Type B pancreatic cell (in vitro differentiated cells): ENCODE measurements around the gene DNAAF8. TPM values are rescaled to one million over a fixed set of nuclear protein-coding genes. Genes with fewer than 3 reads are reported as not detected.

Experiments used
- DNase-seq: peaks from one replicate; pipeline ENCODE4 v3.0.0; 2021; ENCODE audit warnings: mixed read lengths; ENCODE audit not compliant: unreplicated experiment; ENCODE audit errors: extremely low spot score
- H3K27ac Mint-ChIP-seq: 2 replicates; pipeline ENCODE4 v1.8.0; 2021; ENCODE audit warnings: mild to moderate bottlenecking, mixed read lengths
- H3K27me3 Mint-ChIP-seq: 2 replicates; pipeline ENCODE4 v1.8.0; 2021; ENCODE audit warnings: mixed read lengths
- H3K36me3 Mint-ChIP-seq: 2 replicates; pipeline ENCODE4 v1.8.0; 2021; ENCODE audit warnings: mixed read lengths
- H3K4me1 Mint-ChIP-seq: one replicate; pipeline ENCODE4 v1.8.0; 2021; ENCODE audit warnings: mixed read lengths; ENCODE audit not compliant: unreplicated experiment
- H3K4me3 Mint-ChIP-seq: 2 replicates; pipeline ENCODE4 v1.8.0; 2021; ENCODE audit warnings: mild to moderate bottlenecking, mixed read lengths
- H3K9me3 Mint-ChIP-seq: 2 replicates; pipeline ENCODE4 v1.8.0; 2021; ENCODE audit warnings: mixed read lengths
- CTCF ChIP-seq: fragments of 200-600 bp; sonication (generic); conservative IDR thresholded peaks from 2 replicates; pipeline ENCODE4 v1.5.0; 2021; ENCODE audit warnings: antibody characterized with exemption, mild to moderate bottlenecking
- total RNA-seq: library from RNA; stranded (reverse); gene quantifications from 2 replicates; pipeline ENCODE4 v1.2.1, GENCODE V29; 2021; ENCODE audit warnings: low replicate concordance

Gene DNAAF8
- total RNA-seq, 1 donor from 2014 or later: 2.6 TPM

- no peak for TF ChIP-seq CTCF
- no peak for DNase-seq
- H3K4me1 Mint-ChIP-seq: peaks cover 16% of the 10 kb centered on the region
- no peaks in the 10 kb centered on the region for H3K9me3 Mint-ChIP-seq
- no peaks in the 10 kb centered on the region for H3K36me3 Mint-ChIP-seq
- no peaks in the 10 kb centered on the region for H3K27me3 Mint-ChIP-seq
- H3K4me3 Mint-ChIP-seq: no peak overlapping the region
- no peak overlapping the region for H3K27ac Mint-ChIP-seq
These were observed 37.3 kb downstream of the DNAAF8 start for GRCh38 chr16:4771646-4772045.

DNA sequence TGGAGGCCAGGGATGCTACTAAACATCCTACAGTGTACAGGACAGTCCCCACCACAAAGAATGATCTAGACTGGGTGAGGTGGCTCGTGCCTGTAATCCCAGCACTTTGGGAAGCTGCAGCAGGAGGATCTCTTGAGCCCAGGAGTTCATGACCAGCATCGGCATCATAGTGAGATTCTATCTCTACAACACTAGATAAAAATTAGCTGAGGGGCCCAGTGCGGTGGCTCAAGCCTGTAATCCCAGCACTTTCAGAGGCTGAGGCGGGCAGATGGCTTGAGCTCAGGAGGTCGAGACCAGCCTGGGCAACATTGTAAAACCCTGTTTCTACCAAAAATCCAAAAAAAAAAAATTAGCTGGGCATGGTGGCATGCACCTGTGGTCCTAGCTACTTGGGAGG lies 38.0 kb downstream of the DNAAF8 start:
- Mint-ChIP-seq H3K27me3 (no peaks in the 10 kb centered on the region), H3K4me3 (no peak overlapping the region), H3K36me3 (no peaks in the 10 kb centered on the region), H3K9me3 (no peaks in the 10 kb centered on the region), H3K4me1 (peaks cover 12% of the 10 kb centered on the region), H3K27ac (no peak overlapping the region)
- no peak for DNase-seq
- no peak for TF ChIP-seq CTCF

GRCh38 chr16:4775005-4775404 lies 40.7 kb downstream of the DNAAF8 start:
- H3K27ac Mint-ChIP-seq: no peak overlapping the region
- no peak for DNase-seq
- no peaks in the 10 kb centered on the region for H3K36me3 Mint-ChIP-seq
- no peaks in the 10 kb centered on the region for H3K27me3 Mint-ChIP-seq
- no peak overlapping the region for H3K4me3 Mint-ChIP-seq
- TF ChIP-seq CTCF: no peak
- no peaks in the 10 kb centered on the region for H3K9me3 Mint-ChIP-seq
- H3K4me1 Mint-ChIP-seq: no peaks in the 10 kb centered on the region

GRCh38 chr16:4776141-4776705 lies 41.9 kb downstream of the DNAAF8 start:
- no peak for DNase-seq
- Mint-ChIP-seq H3K4me1 (no peaks in the 10 kb centered on the region), H3K36me3 (no peaks in the 10 kb centered on the region), H3K27me3 (no peaks in the 10 kb centered on the region), H3K4me3 (no peak overlapping the region), H3K9me3 (no peaks in the 10 kb centered on the region), H3K27ac (no peak overlapping the region)
- no peak for TF ChIP-seq CTCF

- Mint-ChIP-seq H3K36me3 (no peaks in the 10 kb centered on the region), H3K4me3 (no peak overlapping the region), H3K27me3 (no peaks in the 10 kb centered on the region), H3K4me1 (no peaks in the 10 kb centered on the region), H3K9me3 (no peaks in the 10 kb centered on the region), H3K27ac (no peak overlapping the region)
- TF ChIP-seq CTCF: no peak
- no peak for DNase-seq
These were observed 43.2 kb downstream of the DNAAF8 start for GRCh38 chr16:4777339-4778049.
